Neural cell (in vitro differentiated cells): ENCODE results near the gene S1PR3.

Experiments used
- EP300 ChIP-seq: fragments of 450-650 bp; conservative IDR thresholded peaks from 2 replicates; pipeline ENCODE4 v1.6.1; 2014; ENCODE audit warnings: antibody characterized with exemption, mild to moderate bottlenecking, moderate library complexity; ENCODE audit not compliant: poor library complexity, severe bottlenecking
- EZH2 ChIP-seq: fragments of 200-600, 300-800 bp; shearing (Covaris generic), sonication (generic); IDR thresholded peaks from 2 replicates; pipeline ENCODE4 v1.6.1; 2014; ENCODE audit warnings: antibody characterized with exemption, low read length, borderline replicate concordance, mild to moderate bottlenecking; ENCODE audit not compliant: insufficient read depth, poor library complexity, severe bottlenecking
- MXI1 ChIP-seq: fragments of 450-650 bp; conservative IDR thresholded peaks from 2 replicates; pipeline ENCODE4 v1.6.1; 2014; ENCODE audit warnings: antibody characterized with exemption, mild to moderate bottlenecking; ENCODE audit not compliant: poor library complexity, severe bottlenecking
- POLR2AphosphoS5 ChIP-seq: IDR thresholded peaks from 2 replicates; pipeline ENCODE4 v1.6.1; 2012
- RAD21 ChIP-seq: fragments of 450-650 bp; conservative IDR thresholded peaks from 2 replicates; pipeline ENCODE4 v1.6.1; 2014; ENCODE audit warnings: antibody characterized with exemption, mild to moderate bottlenecking, moderate library complexity
- REST ChIP-seq: IDR thresholded peaks from 2 replicates; pipeline ENCODE4 v1.6.1; 2012; ENCODE audit warnings: borderline replicate concordance
- SMC3 ChIP-seq: fragments of 450-650 bp; conservative IDR thresholded peaks from 2 replicates; pipeline ENCODE4 v1.6.1; 2014; ENCODE audit warnings: antibody characterized with exemption, mild to moderate bottlenecking, moderate library complexity; ENCODE audit not compliant: poor library complexity
- TAF1 ChIP-seq: IDR thresholded peaks from 2 replicates; pipeline ENCODE4 v1.6.1; 2012; ENCODE audit warnings: low read depth
- TF ChIP-seq, protein P1 (sequence below): fragments of 450-650 bp; IDR thresholded peaks from 2 replicates; pipeline ENCODE4 v1.5.1; 2014; ENCODE audit warnings: antibody characterized with exemption, mild to moderate bottlenecking, moderate library complexity; ENCODE audit not compliant: poor library complexity, severe bottlenecking

DNA sequence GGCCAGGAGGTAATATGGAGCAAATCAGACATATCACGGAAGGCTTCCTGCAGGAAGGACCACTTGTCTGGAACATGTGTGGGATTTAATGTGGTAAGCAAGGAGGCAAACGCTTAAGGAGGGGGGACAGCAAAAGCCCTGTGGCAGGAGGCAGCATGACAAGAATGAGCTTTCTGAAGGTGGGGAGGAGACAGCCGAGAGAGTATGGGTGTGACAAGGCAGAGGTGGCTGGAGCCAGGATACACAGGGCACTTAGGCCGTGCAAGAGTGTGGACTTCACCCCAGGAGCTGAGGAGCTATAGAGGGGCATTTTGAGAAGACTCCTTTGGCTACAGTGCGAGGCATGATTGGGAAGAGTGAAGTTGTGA is 14.4 kb upstream of the S1PR3 start:
- no peak for TF ChIP-seq EZH2
- TF ChIP-seq SMC3 = no peak
- TF ChIP-seq, protein P1, sequence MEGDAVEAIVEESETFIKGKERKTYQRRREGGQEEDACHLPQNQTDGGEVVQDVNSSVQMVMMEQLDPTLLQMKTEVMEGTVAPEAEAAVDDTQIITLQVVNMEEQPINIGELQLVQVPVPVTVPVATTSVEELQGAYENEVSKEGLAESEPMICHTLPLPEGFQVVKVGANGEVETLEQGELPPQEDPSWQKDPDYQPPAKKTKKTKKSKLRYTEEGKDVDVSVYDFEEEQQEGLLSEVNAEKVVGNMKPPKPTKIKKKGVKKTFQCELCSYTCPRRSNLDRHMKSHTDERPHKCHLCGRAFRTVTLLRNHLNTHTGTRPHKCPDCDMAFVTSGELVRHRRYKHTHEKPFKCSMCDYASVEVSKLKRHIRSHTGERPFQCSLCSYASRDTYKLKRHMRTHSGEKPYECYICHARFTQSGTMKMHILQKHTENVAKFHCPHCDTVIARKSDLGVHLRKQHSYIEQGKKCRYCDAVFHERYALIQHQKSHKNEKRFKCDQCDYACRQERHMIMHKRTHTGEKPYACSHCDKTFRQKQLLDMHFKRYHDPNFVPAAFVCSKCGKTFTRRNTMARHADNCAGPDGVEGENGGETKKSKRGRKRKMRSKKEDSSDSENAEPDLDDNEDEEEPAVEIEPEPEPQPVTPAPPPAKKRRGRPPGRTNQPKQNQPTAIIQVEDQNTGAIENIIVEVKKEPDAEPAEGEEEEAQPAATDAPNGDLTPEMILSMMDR = no peak
- no peak for TF ChIP-seq EP300
- no peak for TF ChIP-seq TAF1
- TF ChIP-seq REST = no peak
- TF ChIP-seq POLR2AphosphoS5 = no peak
- no peak for TF ChIP-seq RAD21
- no peak for TF ChIP-seq MXI1
